GM19193 (cell line): ENCODE results near the gene RTP2.

ENCODE experiments used
- POLR2A ChIP-seq: IDR thresholded peaks from 4 replicates; pipeline ENCODE4 v1.6.1; 2011; ENCODE audit not compliant: insufficient read depth, insufficient read length; ENCODE audit errors: extremely low read depth

The RTP2 gene

GRCh38 chr3:187728248-187728647 lies 25.9 kb upstream of the RTP2 start:
- no peak for TF ChIP-seq POLR2A

- no peak for TF ChIP-seq POLR2A
These were observed 24.2 kb upstream of the RTP2 start for GRCh38 chr3:187726564-187726963.

- no peak for TF ChIP-seq POLR2A
These were observed 23.5 kb upstream of the RTP2 start for GRCh38 chr3:187725653-187726370.

GRCh38 chr3:187725224-187725623 lies 22.9 kb upstream of the RTP2 start:
- no peak for TF ChIP-seq POLR2A

- no peak for TF ChIP-seq POLR2A
These were observed 19.9 kb upstream of the RTP2 start for GRCh38 chr3:187722206-187722612.

GRCh38 chr3:187721055-187721454 lies 18.7 kb upstream of the RTP2 start:
- TF ChIP-seq POLR2A: no peak

- TF ChIP-seq POLR2A: no peak
These were observed 17.9 kb upstream of the RTP2 start for GRCh38 chr3:187720337-187720670.

GRCh38 chr3:187719628-187720336 lies 17.4 kb upstream of the RTP2 start:
- no peak for TF ChIP-seq POLR2A

- TF ChIP-seq POLR2A: no peak
These were observed 16.4 kb upstream of the RTP2 start for GRCh38 chr3:187718802-187719201.

- no peak for TF ChIP-seq POLR2A
These were observed 15.2 kb upstream of the RTP2 start for GRCh38 chr3:187717572-187717971.

- no peak for TF ChIP-seq POLR2A
These were observed 12.1 kb upstream of the RTP2 start for GRCh38 chr3:187714404-187714979.

- no peak for TF ChIP-seq POLR2A
These were observed 11.1 kb upstream of the RTP2 start for GRCh38 chr3:187713504-187713903.

- no peak for TF ChIP-seq POLR2A
These were observed 6.8 kb upstream of the RTP2 start for GRCh38 chr3:187709155-187709554.

- no peak for TF ChIP-seq POLR2A
These were observed 6.3 kb upstream of the RTP2 start for GRCh38 chr3:187708696-187709095.

GRCh38 chr3:187706971-187707370 lies 4.6 kb upstream of the RTP2 start:
- TF ChIP-seq POLR2A: no peak

GRCh38 chr3:187705164-187705563 lies 2.8 kb upstream of the RTP2 start:
- no peak for TF ChIP-seq POLR2A
